Body of pancreas (tissue), 4 donors: Measurements from ENCODE around the gene CCDC188.

Experiments
- POLR2A ChIP-seq, 3 donors: fragments of 450-650 bp; IDR thresholded peaks; one replicate each; pipeline ENCODE4 v1.6.1; 2016; ENCODE audit warnings: antibody characterized with exemption in 3 of 3, mild to moderate bottlenecking in 2 of 3
- TF ChIP-seq, protein P1 (sequence below), 7 experiments: fragments of 450-650 bp in 4 of 7; fragments of 200-600 bp in 3 of 7; sonication (generic) in 3 of 7; IDR thresholded peaks; one replicate each; pipeline ENCODE4 v1.5.1; 2016 to 2019; ENCODE audit warnings: antibody characterized with exemption in 7 of 7

DNA sequence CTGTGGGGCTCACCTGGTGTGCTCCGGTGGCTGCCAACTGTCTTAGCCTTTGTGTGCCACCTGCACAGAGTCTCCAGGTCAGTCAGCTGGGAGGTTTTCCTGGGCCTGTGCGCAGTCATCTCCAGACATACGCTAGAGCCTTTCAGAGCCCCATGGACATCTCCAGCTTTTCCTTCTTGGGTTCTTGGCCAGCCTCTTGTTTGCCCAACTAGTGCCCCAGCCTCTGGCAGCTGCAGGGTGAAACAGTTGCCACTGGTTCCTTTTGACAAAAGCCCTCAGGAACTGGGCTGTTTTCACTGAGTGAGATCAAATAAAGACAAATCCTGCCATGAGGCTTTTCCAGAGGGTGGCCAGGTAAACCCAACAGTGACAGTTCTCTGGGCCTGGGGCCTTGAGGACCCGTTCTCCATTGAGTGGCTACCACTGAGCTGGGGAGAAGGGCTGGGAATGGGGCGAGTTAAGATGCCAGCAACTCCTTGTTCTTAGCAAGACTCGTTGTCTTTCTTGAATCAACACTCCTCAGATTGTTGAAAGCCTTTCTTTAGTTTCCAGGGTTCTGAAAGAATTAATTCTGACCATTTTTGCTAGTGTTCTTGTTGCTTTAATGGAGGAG, 51.6 kb downstream of the CCDC188 start:
- TF ChIP-seq POLR2A (IDR thresholded peaks at IDR 0.05), result no peak
- TF ChIP-seq, protein P1, sequence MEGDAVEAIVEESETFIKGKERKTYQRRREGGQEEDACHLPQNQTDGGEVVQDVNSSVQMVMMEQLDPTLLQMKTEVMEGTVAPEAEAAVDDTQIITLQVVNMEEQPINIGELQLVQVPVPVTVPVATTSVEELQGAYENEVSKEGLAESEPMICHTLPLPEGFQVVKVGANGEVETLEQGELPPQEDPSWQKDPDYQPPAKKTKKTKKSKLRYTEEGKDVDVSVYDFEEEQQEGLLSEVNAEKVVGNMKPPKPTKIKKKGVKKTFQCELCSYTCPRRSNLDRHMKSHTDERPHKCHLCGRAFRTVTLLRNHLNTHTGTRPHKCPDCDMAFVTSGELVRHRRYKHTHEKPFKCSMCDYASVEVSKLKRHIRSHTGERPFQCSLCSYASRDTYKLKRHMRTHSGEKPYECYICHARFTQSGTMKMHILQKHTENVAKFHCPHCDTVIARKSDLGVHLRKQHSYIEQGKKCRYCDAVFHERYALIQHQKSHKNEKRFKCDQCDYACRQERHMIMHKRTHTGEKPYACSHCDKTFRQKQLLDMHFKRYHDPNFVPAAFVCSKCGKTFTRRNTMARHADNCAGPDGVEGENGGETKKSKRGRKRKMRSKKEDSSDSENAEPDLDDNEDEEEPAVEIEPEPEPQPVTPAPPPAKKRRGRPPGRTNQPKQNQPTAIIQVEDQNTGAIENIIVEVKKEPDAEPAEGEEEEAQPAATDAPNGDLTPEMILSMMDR (IDR thresholded peaks at IDR 0.05), result no peak
